ENCODE results near the gene PIP4K2A. TPM values are rescaled to one million over a fixed set of nuclear protein-coding genes. Genes with fewer than 3 reads are reported as not detected.

PIP4K2A gene
- total RNA-seq, 6 donors from 2014 or later, result 20.5 to 70.2 (median 34.4) TPM

DNA sequence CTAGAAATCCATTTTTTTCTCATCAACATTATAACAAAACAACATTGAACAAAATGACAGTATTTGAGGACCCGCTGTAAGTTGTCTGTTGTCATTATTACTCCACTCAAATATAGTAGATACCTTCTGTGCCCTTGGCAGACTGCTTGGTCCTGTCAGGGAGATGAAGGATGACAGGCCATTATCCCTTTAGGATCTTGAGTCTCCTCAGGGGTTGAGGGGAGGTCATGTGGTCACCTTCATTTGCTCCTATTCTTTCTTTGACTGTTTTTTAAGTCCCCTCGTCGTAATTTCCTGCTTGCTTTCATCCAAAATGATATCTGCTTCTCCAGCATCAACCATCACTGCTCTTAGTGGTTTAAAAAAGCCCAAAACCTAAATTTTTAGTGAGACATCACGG, 2.6 kb upstream of the PIP4K2A start:
- ATAC-seq (ENCODE audit: low FRiP score in 2 of 2), result no peak
- 78% methylated on average over 4 of the region's 4 CpGs for WGBS, 2 donors
- Histone ChIP-seq H3K9me3 (no peaks in the 10 kb centered on the region), H3K27me3 (no peaks in the 10 kb centered on the region), H3K4me3 (no peak overlapping the region), H3K27ac (no peak overlapping the region), H3K36me3 (no peaks in the 10 kb centered on the region), H3K4me1 (peaks cover 10 to 21% (median 15%) of the 10 kb centered on the region in 4 donors)
- TF ChIP-seq EP300 (IDR thresholded peaks at IDR 0.05) (no peak), POLR2AphosphoS5 (IDR thresholded peaks at IDR 0.05) (no peak), POLR2A (IDR thresholded peaks at IDR 0.05) (no peak)
- TF ChIP-seq, protein P1, sequence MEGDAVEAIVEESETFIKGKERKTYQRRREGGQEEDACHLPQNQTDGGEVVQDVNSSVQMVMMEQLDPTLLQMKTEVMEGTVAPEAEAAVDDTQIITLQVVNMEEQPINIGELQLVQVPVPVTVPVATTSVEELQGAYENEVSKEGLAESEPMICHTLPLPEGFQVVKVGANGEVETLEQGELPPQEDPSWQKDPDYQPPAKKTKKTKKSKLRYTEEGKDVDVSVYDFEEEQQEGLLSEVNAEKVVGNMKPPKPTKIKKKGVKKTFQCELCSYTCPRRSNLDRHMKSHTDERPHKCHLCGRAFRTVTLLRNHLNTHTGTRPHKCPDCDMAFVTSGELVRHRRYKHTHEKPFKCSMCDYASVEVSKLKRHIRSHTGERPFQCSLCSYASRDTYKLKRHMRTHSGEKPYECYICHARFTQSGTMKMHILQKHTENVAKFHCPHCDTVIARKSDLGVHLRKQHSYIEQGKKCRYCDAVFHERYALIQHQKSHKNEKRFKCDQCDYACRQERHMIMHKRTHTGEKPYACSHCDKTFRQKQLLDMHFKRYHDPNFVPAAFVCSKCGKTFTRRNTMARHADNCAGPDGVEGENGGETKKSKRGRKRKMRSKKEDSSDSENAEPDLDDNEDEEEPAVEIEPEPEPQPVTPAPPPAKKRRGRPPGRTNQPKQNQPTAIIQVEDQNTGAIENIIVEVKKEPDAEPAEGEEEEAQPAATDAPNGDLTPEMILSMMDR (IDR thresholded peaks at IDR 0.05), result no peak
- no peak for DNase-seq

DNA sequence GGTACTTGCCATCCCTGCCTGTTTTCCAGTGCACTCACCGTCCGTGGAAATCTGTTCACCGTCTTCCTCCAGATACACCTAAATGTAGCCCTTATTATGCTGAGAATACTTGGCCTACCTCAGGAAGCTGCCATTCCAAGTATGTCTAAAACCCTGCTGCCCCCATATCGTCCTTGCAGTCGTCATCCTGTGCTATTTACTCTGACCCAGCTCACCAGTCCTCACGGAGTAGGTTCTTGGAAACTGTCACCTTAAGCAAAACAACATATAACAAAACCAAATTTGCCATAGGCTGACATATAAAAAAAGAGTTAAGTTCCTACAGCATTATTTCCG, 880 bp upstream of the PIP4K2A start:
- Histone ChIP-seq H3K4me1 (peaks cover 13 to 34% (median 28%) of the 10 kb centered on the region in 4 donors), H3K9me3 (no peaks in the 10 kb centered on the region), H3K27ac (no peak overlapping the region), H3K36me3 (no peaks in the 10 kb centered on the region), H3K4me3 (peak overlapping the region in 1 of 4 donors; percentile 65), H3K27me3 (no peaks in the 10 kb centered on the region)
- no peak for TF ChIP-seq POLR2A (IDR thresholded peaks at IDR 0.05)
- TF ChIP-seq, protein P1 (IDR thresholded peaks at IDR 0.05), result no peak
- TF ChIP-seq POLR2AphosphoS5 (IDR thresholded peaks at IDR 0.05), result no peak
- TF ChIP-seq EP300 (IDR thresholded peaks at IDR 0.05), result no peak
- DNase-seq (no peak), ATAC-seq (ENCODE audit: low FRiP score in 2 of 2) (no peak)
- WGBS, 2 donors, result 89 to 90% methylated on average over 7 of the region's 7 CpGs

DNA sequence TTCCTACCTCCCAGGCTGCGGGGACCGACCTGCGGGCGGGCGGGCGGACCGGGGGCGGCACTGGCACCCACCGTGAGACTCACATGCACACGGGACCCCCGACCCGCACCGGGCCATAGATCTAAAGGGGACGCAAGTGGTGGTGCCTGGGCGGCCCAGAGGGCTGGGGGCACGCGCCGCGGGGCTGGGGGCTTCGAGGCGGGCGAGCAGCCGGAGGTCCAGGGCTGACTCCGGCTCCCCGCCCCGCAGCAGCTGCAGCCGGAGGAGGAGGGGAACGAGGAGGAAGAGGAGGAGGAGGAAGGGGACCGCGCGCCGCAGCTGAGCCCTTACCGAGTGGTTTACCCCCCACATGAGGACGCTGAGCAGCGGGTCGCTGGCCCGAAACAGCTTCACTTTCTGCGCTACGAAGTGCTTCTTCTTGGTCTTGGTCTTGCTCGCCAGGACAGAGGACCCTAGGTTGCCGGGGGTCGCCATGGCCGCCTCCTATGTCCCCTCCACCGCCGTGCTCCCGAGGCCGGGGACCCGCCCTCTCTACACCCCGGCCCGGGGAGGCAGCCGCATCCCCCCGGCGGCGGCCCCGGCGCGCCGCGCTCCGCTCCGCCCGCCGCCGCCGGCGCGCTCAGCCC, 412 bp downstream of the PIP4K2A start:
- Histone ChIP-seq H3K9me3 (no peaks in the 10 kb centered on the region), H3K27me3 (no peaks in the 10 kb centered on the region), H3K4me3 (peak overlapping the region; percentile 67 to 98 (median 94)), H3K4me1 (peaks cover 13 to 38% (median 30%) of the 10 kb centered on the region in 4 donors), H3K36me3 (no peaks in the 10 kb centered on the region), H3K27ac (peak overlapping the region; percentile 90 to 96 (median 91))
- WGBS, 2 donors, result 0 to 2% methylated on average over 11 to 16 of the region's 67 CpGs
- peak in 1 of 2 donors; percentile 44 for ATAC-seq (ENCODE audit: low FRiP score in 2 of 2)
- TF ChIP-seq EP300 (IDR thresholded peaks at IDR 0.05), result no peak
- TF ChIP-seq, protein P1 (IDR thresholded peaks at IDR 0.05), result no peak
- no peak for TF ChIP-seq POLR2A (IDR thresholded peaks at IDR 0.05)
- no peak for TF ChIP-seq POLR2AphosphoS5 (IDR thresholded peaks at IDR 0.05)
- peak; percentile 51 to 90 for DNase-seq

DNA sequence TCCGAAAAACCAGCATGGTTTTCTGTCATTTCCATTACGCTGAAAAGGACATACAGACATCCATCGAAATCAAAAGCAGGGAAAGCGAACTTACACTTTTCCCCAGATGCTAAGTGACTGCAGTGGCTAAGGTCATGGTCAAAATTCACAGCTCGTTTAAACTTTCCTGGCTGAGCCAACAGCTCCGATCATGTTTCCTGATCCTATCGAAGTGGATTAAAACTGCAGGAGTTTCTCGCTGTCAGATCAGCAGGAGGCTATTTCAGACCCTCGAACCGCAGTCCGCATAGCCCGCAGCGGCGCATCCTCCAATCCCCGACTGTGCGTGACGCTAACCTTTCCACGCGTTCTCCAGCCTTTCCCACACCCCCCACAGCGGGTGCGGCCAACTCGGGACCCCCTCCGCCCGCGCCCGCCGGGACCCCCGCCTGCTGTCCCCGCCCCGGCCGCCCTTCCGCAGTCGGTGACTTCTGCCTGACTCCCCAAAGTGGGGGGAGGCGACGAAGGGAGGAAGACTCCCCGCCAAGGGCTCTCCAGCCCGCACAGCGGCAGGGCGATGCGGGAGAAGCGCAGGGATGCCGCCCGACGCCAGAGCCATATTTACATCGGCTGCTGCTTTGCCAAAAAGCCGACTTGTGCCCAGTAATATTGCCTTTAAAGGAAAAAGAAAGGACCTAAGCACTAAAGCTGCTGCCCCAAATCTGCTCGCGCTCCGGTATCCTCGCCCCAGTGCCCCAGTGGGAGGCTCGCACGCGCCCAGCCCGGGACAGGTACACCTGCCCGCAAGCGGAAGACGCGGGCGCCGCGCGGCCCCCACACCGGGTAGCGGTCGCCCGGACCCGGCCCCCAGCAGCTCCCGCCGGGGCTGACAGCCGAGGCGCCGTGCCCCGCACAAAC, 1.2 kb downstream of the PIP4K2A start:
- Histone ChIP-seq H3K4me1 (peaks cover 13 to 38% (median 30%) of the 10 kb centered on the region in 4 donors), H3K36me3 (no peaks in the 10 kb centered on the region), H3K27ac (peak overlapping the region; percentile 90 to 96 (median 91)), H3K27me3 (no peaks in the 10 kb centered on the region), H3K4me3 (peak overlapping the region; percentile 67 to 98 (median 94)), H3K9me3 (no peaks in the 10 kb centered on the region)
- WGBS, 2 donors, result 1% methylated on average over 24 to 68 of the region's 73 CpGs
- no peak for TF ChIP-seq EP300 (IDR thresholded peaks at IDR 0.05)
- no peak for TF ChIP-seq POLR2A (IDR thresholded peaks at IDR 0.05)
- TF ChIP-seq POLR2AphosphoS5 (IDR thresholded peaks at IDR 0.05), result no peak
- DNase-seq (peak; percentile 34 to 87), ATAC-seq (ENCODE audit: low FRiP score in 2 of 2) (peak; percentile 32 to 51)

DNA sequence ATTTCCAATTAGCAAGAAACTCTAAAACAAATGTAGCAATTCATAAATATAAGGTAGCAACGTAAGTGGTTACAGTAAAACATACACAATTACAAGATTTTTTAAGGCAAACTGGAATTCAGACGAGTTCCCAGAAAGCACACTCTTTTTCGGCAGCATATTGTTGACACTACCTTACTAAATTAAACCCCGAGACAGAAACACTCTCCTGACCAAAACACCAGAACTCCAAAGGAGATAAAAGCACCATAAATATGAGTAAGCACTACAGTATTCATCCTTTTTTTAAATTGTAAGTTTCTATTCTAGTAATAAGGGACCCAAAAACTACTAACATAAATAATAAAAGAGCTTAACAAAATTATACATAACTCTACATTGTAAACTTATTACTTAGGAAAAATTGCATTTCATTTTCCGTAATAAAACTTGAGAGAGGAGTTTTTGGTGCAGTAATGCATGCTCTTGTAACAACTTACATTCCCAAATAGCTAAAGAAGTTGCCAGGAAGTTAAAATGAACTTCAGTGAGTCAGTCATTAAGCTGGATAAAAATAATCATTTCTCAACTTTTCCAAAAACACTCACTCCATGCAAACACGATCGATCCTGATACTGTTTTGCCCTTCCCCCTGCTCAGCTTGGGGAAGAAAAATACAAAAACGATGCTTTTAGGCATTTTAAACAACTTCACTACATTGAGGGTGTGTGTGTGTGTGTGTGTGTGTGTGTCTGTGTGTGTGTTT, 2.0 kb downstream of the PIP4K2A start:
- ATAC-seq (ENCODE audit: low FRiP score in 2 of 2) (no peak), DNase-seq (no peak)
- Histone ChIP-seq H3K9me3 (no peaks in the 10 kb centered on the region), H3K4me1 (peaks cover 13 to 38% (median 30%) of the 10 kb centered on the region in 4 donors), H3K27ac (peak overlapping the region; percentile 90 to 96 (median 91)), H3K27me3 (no peaks in the 10 kb centered on the region), H3K4me3 (peak overlapping the region in 3 of 4 donors; percentile 67 to 98 (median 92)), H3K36me3 (no peaks in the 10 kb centered on the region)
- 29 to 36% methylated on average over 8 of the region's 8 CpGs for WGBS, 2 donors
- TF ChIP-seq POLR2AphosphoS5 (IDR thresholded peaks at IDR 0.05), result no peak
- TF ChIP-seq, protein P1 (IDR thresholded peaks at IDR 0.05), result no peak
- TF ChIP-seq EP300 (IDR thresholded peaks at IDR 0.05), result no peak
- TF ChIP-seq POLR2A (IDR thresholded peaks at IDR 0.05), result no peak
